Hepatocyte (in vitro differentiated cells): Measurements from ENCODE around the gene GGT6.

Source experiments
- EZH2 ChIP-seq: fragments of 200-600 bp; sonication (generic); IDR thresholded peaks from 2 replicates; pipeline ENCODE4 v1.6.1; 2016; ENCODE audit warnings: antibody characterized with exemption, mild to moderate bottlenecking, borderline replicate concordance
- TF ChIP-seq, protein P1 (sequence below): fragments of 200-600 bp; sonication (generic); IDR thresholded peaks from 2 replicates; pipeline ENCODE4 v1.5.1; 2016; ENCODE audit warnings: antibody characterized with exemption, mild to moderate bottlenecking; ENCODE audit not compliant: poor library complexity

DNA sequence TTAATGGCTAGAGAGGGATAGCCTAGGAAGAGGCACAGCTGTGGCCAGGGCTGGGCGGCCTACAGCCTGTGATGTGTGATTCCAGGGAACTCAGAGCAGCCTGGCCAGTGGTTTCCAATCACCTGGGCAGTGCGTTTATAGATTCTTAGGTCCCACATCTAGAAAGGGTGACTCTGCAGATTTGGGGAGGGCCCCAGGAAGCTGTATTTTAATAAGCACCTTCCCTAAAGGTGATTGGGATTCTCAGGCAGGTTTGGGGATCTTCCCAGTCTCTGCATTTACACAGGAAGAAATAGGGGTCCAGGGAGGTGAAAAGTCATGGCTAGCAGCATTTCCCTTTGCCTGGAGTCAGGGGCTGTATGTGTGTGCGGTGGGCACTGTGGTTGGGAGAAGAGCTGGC is 52.2 kb downstream of the GGT6 start:
- TF ChIP-seq, protein P1, sequence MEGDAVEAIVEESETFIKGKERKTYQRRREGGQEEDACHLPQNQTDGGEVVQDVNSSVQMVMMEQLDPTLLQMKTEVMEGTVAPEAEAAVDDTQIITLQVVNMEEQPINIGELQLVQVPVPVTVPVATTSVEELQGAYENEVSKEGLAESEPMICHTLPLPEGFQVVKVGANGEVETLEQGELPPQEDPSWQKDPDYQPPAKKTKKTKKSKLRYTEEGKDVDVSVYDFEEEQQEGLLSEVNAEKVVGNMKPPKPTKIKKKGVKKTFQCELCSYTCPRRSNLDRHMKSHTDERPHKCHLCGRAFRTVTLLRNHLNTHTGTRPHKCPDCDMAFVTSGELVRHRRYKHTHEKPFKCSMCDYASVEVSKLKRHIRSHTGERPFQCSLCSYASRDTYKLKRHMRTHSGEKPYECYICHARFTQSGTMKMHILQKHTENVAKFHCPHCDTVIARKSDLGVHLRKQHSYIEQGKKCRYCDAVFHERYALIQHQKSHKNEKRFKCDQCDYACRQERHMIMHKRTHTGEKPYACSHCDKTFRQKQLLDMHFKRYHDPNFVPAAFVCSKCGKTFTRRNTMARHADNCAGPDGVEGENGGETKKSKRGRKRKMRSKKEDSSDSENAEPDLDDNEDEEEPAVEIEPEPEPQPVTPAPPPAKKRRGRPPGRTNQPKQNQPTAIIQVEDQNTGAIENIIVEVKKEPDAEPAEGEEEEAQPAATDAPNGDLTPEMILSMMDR = no peak
- no peak for TF ChIP-seq EZH2
